Umbilical cord (tissue), 2 donors: ENCODE results near the gene MMP24OS. TPM values are rescaled to one million over a fixed set of nuclear protein-coding genes. Genes with fewer than 3 reads are reported as not detected.
A peak's percentile ranks its signal among the peaks of the same experiment; 100 is the strongest.

Source experiments
- DNase-seq: peaks from one replicate; pipeline ENCODE4 v3.0.0-alpha.2; 2015; ENCODE audit warnings: low spot score
- total RNA-seq: library from RNA; depleted of rRNA; stranded (reverse); fragments of >200 nt; gene quantifications from one replicate; pipeline ENCODE4 v1.2.3, GENCODE V29; 2014; ENCODE audit warnings: low replicate concordance; ENCODE audit not compliant: insufficient read depth

Gene MMP24OS
- total RNA-seq, 1 donor from 2014 or later, result 28.4 TPM

GRCh38 chr20:35291654-35292503, 14.0 kb upstream of the MMP24OS start, which contains the start of gene FAM83C:
Gene FAM83C (minus strand): TSS chr20:35292425. CDS start chr20:35292304, 121 bp downstream.
- DNase-seq, result no peak

DNA sequence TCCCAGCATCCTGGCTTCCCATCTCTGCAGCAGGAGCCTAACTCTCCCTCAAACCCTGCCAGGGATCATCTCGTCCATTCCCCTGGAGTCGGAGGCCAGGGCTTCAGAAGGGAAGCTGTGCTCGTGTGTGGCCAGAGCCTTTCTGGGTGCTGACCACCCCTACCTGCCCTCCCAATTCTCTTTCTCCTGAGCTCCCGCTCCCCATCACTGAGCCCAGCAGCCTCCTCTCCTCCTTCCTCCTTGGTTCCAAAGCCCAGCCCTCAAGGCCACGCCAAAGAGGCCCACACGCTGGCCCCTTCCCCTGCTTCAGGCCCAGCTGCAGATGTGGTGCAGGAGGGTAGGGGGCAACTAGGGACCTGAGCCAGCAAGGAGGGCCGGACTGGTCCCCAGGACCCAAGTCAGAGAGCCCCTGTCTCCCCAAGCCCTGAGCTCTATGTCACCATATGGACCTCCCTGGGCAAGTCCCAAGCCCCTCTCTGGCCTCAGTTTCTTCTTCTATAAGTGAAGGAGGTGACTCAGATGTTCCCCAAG, 13.0 kb upstream of the MMP24OS start:
- no peak for DNase-seq

- no peak for DNase-seq
These were observed 12.4 kb upstream of the MMP24OS start for GRCh38 chr20:35290186-35290886.

GRCh38 chr20:35288325-35289060, 10.6 kb upstream of the MMP24OS start:
- DNase-seq, result no peak

GRCh38 chr20:35287509-35288324, 9.8 kb upstream of the MMP24OS start:
- no peak for DNase-seq

DNA sequence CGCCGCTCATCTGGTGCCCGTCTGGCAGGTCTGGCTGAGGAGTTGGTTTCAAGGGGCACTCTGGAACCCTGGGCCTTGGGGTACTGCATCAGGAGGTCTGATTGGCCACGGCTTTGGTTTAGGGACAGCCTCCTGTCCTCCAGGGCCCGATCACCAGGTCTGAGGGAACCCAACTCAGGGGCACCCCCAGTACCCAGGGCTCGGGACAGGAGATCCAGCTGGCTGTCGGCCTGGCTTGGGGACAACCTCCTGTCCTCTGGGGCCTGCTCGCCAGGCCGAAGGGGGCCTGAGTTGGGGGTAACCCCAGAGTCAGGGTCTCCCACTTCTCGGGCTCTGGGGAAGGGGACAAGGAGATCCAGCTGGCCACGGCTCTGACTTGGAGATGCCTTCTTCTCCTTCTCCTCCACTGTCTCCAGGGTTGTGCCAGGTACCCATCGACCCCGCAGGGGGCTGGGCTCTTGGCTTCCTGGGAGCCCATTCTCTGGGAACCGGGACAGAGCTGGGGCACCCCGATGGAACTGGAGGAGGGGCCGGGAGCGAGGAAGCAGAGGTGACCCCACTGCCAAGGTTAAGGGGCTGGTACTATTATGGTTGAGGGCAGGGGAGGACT, 9.1 kb upstream of the MMP24OS start:
- DNase-seq, result no peak

DNA sequence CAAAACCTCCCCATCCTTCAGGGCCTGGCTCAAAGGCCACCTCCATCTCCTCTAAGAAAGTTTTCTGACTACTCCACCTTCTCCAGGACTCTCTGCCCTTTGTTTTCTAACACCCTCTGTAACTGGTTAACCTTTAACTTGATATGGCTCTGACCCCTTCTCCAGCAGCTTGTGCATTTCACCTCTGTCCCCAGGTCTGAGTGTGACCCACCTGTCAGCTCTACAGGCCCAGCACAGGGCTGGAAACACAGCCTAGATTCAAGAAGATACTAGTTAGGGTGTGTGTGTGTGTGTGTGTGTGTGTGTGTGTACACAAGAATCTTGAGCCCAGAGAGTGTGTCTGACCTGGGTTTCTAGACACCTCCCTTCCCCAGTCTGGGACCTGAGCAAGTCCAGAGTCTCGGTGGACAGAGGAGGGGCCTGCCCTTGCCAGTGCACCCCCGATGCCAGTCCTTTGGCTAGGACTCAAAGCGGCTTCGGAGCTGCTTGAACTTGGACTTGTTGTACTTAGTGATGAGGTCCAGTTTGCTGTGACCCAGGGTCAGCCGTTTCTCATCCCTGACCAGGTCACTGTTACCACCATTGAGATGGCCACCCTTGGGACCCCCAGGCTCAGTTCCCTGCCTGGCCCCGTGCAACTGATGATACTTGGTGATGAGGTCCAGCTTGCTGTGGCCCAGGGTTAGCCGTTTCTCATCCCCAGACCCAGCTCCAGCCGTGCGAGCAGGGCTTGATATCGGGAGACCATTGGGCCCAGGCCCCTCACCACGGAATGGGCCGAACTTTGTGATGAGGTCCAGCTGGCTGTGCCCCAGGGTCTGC, 8.4 kb upstream of the MMP24OS start:
- no peak for DNase-seq

DNA sequence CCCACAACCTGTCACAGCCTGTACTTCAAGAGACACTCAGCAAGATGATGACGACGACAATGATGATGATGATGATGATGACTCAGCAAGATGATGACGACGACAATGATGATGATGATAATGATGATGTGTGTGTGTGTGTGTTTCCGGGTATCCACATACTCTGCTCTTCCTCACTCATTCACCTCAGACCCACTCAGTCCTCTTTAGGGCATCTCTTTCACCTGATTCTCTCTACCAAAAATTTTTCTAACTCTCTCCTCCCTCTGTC, 7.8 kb upstream of the MMP24OS start:
- DNase-seq, result no peak

GRCh38 chr20:35284992-35285805, 7.3 kb upstream of the MMP24OS start:
- no peak for DNase-seq

- peak; percentile 93 for DNase-seq
These were observed 6.5 kb upstream of the MMP24OS start, which contains the start of gene EIF6 for GRCh38 chr20:35284267-35284991. Gene EIF6 (minus strand): TSS chr20:35284772. CDS start chr20:35284487, 285 bp downstream.

DNA sequence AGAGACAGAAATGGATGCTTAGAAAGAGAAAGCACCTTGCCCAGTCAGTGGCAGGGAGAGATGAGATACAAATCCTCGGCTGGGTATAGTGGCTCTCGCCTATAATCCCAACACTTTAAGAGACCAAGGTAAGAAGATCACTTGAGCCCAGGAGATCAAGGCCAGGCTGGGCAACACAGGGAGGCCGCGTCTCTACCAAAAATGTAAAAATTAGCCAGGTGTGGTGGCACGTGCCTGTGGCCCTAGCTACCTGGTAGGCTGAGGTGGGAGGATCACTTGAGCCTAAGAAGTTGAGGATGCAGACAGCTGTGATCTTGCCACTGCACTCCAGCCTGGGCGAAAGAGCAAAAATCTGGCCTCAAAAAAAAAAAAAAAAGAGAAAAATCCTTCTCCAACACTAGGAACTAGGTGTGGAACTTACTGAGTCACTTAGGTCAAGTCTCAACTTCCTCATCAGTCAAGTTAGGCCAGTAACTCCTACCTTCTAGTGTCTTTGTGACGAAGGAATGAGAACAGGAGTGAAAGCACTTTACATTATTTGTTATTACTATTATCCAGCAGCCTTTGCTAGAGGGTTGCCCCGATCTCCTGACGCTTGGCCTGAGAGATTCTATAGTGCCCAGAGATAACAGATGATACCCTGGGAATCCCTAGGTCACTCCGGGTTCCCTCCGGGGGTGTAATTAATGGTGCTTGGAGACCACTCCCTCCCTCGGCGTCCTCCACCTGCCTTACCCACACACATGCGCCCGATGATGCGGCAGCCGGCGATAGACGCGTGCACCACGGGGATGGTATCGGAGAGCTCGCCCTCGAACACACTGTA, 5.7 kb upstream of the MMP24OS start:
- DNase-seq, result no peak

- DNase-seq, result no peak
These were observed 3.7 kb upstream of the MMP24OS start for GRCh38 chr20:35281506-35282101.

- no peak for DNase-seq
These were observed 2.6 kb upstream of the MMP24OS start for GRCh38 chr20:35280523-35280922.

GRCh38 chr20:35279533-35280174, 1.7 kb upstream of the MMP24OS start:
- DNase-seq, result no peak

- DNase-seq, result no peak
These were observed 1.1 kb upstream of the MMP24OS start for GRCh38 chr20:35279040-35279439.

- DNase-seq, result no peak
These were observed 795 bp downstream of the MMP24OS start for GRCh38 chr20:35277127-35277526.
